AG20443 (cell line): Measurements from ENCODE around the gene VSTM2A.
A peak's percentile ranks its signal among the peaks of the same experiment; 100 is the strongest.
"Not testable (repeated sequence)": the region's sequence is repeated elsewhere in the genome, so short reads cannot be mapped to it uniquely, and the experiment has no call there.

ENCODE experiments used
- DNase-seq: peaks from one replicate; pipeline ENCODE4 v3.0.0; 2012; ENCODE audit warnings: low spot score, mixed read lengths

Gene VSTM2A, protein sequence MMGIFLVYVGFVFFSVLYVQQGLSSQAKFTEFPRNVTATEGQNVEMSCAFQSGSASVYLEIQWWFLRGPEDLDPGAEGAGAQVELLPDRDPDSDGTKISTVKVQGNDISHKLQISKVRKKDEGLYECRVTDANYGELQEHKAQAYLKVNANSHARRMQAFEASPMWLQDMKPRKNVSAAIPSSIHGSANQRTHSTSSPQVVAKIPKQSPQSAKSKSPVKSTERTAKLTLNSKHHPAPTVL

DNA sequence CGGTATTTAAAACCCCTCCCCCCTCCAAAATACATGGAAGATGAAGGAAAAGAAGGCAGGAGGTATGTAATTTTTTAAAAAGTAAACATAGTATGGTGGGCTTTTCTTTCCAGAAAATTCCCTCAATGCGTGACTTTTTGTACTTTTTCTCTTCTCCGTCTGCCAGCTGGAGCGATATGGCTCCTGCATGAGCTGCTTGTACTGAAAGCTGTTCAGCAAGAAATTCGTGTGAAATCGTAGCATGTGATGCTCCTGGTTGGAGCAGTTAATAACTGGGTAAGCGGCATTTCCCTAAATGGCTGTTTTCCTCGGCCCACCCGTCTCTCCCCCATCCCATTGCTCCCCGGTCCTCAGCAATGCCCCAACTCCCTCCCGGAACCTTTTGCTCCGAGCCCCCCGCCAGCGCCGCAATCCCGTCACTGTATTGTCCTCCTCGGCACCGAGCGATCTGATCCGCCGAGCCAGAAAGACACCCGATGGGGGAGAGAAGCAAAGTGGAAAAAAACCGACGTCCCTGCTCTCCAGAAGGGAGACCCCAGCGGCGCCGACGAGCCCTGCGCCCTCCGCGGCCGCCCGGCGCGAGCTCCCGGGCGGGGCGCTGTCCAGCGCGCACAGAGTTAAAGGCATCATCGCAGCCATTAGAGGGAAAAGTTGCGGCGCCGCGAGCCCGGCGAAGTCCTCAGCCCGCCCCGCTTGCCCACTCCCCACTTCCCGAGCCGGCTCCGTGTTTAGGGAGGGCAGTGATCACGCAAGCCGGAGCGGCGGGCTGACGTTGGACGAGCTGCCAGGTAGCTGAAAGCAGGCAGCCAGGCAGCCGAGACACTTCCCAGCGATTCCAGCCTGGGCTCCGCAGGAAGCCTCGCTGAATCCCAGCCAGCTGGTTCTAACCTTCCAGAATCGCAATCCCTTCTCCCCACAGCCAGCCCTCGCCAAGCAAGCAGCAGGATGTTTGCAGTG, at the start of gene VSTM2A:
Gene VSTM2A (plus strand): TSS at position 707 of the 957 bp plus-strand sequence. CDS start 356 bp downstream, outside the sequence.
- peak; percentile 49 for DNase-seq

DNA sequence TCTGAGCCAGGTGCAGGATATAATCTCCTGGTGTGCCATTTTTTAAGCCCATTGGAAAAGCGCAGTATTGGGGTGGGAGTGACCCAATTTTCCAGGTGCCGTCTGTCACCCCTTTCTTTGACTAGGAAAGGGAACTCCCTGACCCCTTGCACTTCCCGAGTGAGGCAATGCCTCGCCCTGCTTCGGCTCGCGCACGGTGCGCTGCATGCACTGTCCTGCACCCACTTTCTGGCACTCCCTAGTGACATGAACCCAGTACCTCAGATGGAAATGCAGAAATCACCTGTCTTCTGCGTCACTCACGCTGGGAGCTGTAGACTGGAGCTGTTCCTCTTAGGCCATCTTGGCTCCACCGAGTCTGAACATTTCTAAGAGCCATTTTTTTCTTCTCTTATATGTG, 37.6 kb upstream of the VSTM2A start:
- DNase-seq, result not testable (repeated sequence)

DNA sequence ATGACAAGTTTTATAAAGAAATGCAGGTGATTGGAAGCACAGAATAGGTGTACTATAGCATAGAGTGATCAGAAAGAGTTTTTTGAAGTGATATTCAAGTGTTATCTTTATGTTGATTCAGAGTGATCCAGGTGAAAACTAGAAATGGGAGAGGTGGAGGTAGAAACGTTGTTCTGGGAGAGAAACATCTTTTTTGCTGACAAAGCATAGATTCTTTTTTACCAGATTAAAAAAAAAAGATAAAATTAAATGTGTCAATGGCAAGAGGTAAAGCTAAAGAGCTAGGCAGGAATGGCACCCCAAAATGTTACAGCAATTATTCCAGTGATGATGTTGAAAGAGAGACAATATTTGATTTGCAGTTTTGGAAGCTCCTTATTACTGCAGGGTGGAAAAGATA, 12.6 kb upstream of the VSTM2A start:
- no peak for DNase-seq

DNA sequence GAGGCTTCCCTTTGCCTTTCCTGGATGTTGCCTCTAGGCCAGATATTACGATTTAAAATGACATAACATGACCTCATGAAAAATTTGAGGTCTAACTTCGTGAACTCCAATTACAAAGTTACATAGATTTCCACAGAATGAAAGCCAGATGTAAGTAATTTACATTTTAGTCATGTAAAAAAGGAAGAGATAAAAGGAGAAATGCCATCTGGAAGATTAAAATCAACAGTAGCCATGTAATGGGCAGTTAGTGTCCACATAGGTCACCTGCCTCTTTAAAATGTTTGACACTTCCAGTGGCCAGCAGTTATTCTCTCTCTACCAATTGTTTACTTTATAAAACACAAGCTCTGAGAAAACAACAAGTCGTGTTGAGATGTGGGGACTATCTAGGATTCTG, 4.1 kb upstream of the VSTM2A start:
- no peak for DNase-seq

DNA sequence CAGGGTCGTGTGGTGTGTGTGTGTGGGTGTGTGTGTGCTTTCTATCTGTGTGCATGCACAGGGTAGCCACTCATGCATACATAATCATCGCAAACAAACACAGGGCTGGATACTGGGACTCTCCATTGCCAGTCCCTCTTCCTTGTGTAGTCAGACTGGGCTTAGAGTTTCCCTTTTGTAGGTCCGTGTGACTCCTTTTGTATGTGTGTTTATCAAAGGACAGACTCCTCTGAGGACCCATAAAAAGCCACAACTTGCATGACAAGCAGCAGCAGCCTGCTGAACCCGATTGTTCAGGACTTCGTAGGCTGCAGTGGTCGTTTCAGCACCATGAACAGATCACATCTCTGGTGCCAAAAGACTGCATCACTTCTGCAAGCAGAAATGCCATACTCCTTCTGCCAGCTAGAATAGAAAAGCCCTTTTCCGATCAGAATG, 895 bp downstream of the VSTM2A start:
- DNase-seq, result peak; percentile 29

DNA sequence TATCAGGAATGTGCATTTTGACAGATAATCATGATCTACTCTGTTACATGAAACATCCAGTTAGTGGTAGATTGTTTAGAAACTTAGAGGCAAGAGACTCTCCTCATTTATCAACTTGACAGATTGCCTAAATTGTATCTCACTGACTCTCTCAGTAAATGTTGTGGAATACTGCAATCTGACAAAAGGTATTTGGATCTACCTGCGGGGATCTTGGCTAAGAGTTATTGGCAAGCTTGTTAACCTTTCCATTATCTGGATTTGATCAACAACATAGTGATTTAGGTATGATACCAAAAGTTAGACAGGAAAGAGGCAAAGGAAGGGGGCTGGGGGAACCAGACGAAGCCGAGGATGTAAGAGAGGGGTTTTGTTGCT, 2.0 kb downstream of the VSTM2A start:
- DNase-seq, result no peak

DNA sequence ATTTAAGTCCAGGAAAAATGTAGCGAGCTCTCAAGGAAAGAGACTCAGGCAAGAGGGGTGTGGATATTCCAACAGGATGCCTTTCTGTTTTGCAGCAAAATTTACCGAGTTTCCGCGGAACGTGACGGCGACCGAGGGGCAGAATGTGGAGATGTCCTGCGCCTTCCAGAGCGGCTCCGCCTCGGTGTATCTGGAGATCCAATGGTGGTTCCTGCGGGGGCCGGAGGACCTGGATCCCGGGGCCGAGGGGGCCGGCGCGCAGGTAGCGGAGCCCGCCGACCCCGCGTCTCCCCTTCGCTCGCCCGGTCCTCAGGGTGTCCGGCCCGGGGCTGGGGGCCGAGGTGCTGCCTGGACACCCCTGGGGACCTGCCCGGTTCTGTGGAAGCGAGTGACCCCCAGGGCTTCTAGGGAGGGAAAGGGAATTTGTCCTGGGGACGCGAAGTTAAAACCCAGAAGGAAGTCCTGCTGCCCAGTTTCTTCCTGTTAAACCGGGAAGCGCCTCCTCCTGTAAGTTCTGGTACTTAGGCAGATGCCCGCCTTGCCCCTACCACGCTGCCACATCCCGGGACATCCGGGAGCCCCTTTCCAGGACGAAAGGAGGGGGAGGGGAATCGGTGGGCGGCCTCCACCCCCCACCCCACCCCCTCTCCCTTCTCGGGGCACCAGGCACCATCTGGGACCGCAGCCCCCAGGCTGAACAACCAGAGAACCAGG, 2.5 kb downstream of the VSTM2A start:
- no peak for DNase-seq

DNA sequence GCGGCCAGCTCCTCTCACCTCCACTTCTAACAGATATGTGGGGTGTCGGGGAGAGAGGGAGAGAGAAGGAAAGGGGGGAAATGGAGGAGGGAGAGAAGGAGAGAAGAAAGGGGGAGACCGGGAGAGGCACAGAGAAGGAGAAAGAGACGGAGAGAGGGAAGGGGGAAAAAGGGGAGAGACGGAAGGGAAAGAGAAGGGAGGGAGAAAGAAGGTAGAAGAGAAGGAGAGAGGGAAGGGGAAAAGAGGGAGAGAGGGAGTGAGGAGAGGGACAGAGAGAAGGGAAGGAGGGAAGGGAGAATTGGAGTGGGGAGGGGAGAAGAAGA, 3.0 kb downstream of the VSTM2A start:
- no peak for DNase-seq

DNA sequence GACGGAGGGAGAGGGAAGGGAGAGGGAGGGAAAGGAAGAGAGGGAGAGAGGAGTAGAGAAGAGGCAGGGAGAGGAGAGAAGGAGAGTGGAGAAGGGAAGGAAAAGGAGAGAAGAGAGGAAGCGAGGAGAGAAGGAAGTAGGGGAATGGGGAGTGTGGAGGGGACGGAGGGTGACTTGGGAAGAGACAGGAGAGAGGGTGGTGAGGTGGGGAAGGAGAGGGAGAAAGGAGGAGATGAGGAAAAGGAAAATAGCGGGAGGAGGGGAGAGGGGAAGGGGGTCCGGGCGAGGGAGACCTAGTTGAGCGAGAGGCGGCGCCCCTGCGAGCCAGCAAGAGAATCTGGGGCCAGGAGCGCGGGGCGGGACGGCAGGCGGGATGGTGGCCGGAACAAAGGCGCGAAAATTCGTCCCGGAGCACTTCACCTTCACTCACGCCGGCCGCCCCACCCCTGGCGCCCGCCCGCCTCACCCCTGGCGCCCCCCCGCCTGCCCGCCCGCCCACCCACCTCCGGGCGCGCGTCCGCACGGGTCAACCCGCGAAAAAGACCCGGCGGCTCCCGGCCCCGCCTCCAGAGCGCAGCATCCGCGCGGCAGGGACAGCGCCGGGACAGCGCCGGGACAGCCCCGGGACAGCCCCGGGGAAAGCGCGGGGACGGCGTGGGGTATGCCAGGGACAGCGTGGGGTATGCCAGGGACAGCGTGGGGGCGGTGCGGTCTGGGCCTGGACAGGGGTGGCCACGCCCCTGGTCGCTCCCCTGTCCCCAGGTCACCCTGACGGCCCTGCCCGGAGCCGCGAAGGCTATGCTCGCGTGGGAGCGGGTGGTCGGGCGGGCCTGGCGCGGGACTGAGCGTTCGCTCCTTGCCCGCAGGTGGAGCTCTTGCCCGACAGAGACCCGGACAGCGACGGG, 4.2 kb downstream of the VSTM2A start:
- DNase-seq, result peak; percentile 30

DNA sequence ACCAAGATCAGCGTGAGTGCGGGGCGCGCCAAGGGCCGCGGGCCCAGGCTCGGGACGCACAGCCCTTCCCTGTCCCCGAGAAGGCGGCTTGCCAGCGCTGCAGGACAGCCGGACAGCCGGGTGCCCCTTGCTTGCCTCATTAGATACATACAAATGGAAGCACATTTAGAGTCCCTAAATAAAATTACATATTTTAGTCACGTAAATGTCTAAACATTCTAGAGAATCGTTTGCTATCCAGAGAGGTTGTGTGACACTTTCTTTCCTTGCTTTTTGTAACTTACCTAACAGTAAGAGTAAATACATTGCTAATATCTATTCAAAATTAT, 4.8 kb downstream of the VSTM2A start:
- DNase-seq, result no peak

DNA sequence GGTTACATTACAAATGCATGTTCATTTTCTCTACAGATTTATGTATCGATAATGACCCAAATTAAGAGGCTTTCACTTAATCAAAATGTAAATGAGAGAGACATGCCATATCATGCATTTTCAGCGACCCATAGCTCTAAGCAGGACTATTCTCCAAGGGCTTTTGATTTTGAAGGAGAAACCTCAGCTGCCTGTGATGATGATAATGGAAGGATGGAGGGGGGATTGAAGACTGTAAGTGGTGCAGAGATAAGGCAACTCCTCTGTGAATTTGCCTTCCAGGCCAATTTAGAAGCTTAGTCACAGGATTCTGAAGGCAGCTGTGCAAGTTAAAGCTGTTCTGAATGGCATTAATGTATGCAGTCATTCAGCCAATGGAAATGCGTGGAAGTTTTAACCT, 8.3 kb downstream of the VSTM2A start:
- DNase-seq, result no peak

DNA sequence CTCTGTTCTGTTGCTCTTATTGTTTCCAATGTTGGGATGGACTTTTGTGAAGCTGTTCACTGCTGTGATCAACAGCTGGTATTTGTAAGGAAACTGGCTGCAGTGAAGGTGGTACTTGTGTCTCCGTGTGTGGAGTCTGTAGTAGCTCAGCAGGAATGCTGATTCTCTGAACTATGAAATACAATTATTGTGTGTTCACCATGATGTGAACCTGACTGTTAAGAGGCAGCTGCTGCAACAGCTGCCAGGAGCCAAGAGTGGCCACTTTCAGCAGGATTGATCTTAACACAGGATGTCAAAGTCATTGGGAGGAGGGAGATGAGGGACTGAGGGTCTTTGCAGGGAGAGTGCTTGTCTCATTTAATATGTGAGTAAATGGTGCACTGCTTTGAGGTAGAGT, 13.9 kb downstream of the VSTM2A start:
- DNase-seq, result no peak

DNA sequence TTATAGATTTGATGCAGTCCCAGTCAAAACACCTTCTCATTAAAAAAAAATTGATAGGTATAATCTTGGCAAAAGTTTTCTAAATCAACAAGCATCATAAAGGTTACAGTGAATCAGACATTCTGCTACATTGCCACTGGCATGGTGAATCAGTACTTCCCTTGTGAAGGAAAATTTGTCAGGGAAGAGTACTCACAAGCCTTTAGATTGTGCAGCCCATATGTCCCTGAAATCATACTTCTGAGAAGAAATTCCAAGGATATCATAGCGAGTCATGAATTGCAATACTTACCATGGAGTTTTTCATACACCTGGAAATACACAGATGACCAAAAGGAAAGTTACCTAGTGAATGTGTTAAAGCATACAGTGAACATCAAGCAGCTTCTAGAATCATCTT, 17.2 kb downstream of the VSTM2A start:
- no peak for DNase-seq

DNA sequence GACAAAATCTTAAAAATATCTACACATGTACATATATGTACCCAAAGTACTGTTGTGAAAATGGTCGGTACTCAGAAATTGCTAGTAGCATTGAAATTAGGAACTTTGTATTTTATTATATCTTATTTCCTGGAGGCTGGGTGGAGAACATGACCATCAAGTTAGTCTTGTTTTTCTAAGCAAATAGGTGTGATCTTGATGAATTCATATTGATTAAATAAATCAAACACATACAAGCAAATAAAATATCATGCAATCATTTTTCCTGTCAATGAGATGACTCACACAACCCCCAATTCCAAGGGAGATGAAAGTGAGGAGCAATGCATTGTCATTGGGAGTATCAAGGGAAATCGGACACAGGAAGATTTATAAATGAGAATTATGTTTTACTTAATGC, 18.0 kb downstream of the VSTM2A start:
- no peak for DNase-seq

DNA sequence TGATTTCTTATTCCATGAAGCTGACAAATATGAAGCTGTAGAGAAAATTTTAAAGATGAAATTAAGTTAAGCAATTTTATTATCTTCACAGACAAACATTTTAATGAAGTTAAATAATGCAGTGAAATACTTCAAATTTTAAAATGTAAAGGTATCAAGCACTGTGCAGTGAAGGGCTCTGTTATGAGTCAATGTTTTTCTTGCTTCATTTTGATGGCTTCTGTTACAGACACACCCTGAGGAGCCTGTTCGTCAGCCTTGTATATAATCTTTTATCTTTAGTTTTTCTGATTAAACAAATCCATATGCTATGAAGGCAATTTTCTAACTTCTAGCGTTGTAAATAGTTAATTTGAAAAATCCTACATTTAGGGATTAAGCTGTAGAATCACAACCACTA, 18.5 kb downstream of the VSTM2A start:
- no peak for DNase-seq

DNA sequence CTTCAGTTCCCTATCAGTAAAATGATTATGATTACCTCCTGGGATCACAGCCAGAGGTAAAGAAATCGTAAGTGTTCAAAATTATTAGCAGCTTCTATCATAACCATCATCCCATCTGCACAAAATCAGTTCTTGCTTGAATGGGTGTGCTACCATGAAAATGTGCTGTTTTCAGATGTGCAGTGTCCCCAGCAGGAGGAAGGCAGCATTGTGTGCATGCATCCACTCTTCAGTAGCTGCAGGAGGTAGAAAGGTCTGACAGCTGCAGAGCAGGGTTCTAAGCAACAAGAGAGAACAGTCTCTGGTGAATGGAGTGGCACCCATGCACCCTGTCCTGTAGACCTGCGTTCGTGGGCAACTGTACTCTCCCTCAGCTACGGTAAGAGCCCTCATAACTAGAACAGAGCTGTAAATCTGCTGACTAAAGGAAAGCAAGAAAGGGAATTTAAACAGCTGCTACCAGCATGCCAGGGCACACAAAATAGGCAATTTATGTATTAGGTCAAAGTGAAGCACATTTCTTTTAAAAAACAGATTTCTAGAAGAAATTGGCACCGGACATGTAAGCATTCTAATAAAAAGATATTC, 21.2 kb downstream of the VSTM2A start:
- DNase-seq, result no peak

DNA sequence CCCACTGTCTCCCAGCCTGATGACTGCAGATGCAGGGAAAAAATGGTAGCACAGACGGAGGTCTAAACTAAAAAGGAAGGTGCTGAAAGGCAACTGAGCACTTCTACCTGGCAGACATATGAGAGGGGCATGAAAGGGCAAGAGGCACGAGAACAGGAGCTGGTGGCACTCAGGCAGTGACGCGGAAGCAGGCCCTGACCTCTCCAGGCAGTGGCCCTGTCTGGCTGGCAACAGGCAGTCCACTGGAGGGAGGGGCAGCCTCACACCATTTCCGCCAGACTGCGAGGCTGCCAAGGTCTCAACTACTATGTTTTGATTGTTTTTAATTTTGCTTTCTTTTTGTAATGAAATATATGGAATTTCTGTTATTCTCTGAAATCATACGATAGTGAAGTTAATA, 23.3 kb downstream of the VSTM2A start:
- DNase-seq, result no peak

DNA sequence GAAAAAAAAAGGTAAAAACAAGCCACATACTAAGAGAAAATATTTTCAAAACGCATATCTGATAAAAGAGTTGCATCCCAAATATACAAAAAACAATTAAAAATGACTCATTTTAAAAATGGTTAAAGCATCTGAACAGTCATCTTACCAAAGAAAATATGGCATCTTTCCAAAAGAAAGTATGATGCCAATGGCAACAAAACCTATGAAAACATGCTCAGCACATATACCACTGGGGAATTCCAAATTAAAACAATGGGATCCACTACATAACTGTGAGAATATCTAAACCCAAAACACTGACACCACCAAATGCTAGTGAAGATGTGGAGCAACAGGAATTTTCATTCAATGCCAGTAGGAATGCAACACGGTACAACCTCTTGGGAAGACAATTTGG, 39.3 kb downstream of the VSTM2A start:
- no peak for DNase-seq

DNA sequence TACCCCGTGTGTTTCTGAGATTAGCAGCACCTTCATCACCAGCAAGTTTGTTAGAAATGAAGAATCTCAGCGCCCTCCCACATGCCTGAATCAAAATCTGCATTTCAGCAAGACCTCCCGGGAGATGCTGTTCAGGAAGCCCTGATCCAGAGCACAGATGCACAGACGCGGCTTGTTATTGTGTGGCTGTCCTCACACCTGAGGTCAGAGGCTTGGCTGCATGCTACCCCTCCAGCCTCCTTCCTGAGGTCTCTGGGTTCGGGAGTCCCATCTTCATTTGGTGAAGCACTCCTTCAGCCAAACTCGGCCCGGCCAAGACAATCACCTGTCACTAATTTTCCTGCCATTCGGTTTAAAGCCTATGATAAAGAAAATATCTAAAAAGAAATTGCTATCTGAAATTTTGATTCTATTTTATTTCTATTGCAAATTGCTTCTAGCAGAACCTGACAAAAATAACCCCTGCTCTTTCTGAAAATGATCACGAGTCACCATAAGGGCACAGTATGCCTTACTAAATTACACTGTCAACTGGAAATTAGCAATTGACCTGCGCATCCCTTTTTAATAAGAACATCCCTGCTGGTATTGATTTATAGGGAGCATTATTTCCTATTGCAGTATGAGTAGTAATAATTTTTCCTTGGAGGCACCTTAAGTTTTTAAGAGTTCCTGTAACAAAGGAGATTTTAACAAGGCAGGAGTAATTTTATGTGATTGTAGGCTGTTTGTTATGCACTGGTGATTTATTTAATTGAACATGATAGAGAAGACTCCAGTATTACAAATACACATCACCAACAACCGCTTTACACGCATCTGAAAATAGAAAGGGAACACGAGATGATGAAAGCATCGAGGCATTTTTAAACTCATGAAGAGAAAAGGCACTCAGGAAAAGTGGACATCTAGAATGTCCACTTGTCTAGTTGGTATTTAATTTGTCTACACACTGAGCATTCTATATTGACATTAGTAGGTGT, 49.5 kb downstream of the VSTM2A start:
- DNase-seq, result no peak

DNA sequence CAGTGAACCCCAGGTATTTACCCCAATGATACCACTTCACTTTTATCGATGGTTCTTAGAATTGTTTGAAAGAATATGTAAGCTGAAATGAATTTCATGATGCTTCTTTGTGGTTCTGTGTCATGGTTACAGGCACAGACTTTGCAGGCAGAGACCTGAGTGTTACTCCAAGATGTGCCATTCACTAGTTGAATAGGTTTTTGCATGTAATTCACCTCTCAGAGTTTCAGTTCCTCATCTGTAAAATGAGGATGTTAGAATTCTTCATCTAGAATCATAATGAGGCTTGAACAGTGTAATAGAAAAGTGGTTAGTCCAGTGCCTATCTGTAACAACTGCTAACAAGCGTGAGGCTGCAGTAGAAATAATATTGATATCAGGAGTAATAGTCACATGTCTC, 54.6 kb downstream of the VSTM2A start:
- DNase-seq, result no peak
